Neural progenitor cell (in vitro differentiated cells): Measurements from ENCODE around the gene CARD8.

ENCODE experiments used
- EZH2phosphoT487 ChIP-seq: fragments of 200-600 bp; sonication (generic); IDR thresholded peaks from 2 replicates; pipeline ENCODE4 v1.6.1; 2017; ENCODE audit warnings: antibody characterized with exemption
- TF ChIP-seq, protein P1 (sequence below): fragments of 200-600 bp; sonication (generic); IDR thresholded peaks from 2 replicates; pipeline ENCODE4 v1.5.1; 2017; ENCODE audit warnings: antibody characterized with exemption, mild to moderate bottlenecking

DNA sequence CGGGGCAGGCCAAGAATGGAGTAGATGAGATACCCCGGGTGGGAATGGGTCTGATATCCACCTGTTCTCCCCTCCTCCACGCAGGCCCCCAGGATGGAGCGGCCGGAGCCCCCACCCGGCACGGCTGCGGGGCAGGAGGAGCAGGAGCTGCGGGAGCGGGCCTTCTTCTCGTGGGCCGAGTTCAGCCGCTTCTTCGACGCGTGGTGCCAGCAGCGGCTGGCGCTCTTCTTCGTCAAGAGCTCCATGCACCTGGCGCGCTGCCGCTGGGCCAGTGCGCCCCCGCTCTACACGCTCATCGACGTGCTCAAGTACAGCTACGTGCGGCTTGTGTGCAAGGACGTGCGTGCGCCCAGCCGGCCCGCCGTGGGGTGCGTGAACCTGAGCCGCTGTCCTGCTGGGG lies 84.0 kb downstream of the CARD8 start:
- TF ChIP-seq, protein P1, sequence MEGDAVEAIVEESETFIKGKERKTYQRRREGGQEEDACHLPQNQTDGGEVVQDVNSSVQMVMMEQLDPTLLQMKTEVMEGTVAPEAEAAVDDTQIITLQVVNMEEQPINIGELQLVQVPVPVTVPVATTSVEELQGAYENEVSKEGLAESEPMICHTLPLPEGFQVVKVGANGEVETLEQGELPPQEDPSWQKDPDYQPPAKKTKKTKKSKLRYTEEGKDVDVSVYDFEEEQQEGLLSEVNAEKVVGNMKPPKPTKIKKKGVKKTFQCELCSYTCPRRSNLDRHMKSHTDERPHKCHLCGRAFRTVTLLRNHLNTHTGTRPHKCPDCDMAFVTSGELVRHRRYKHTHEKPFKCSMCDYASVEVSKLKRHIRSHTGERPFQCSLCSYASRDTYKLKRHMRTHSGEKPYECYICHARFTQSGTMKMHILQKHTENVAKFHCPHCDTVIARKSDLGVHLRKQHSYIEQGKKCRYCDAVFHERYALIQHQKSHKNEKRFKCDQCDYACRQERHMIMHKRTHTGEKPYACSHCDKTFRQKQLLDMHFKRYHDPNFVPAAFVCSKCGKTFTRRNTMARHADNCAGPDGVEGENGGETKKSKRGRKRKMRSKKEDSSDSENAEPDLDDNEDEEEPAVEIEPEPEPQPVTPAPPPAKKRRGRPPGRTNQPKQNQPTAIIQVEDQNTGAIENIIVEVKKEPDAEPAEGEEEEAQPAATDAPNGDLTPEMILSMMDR: no peak
- no peak for TF ChIP-seq EZH2phosphoT487
